Ectodermal cell (in vitro differentiated cells): ENCODE data around the gene DHX40.
"Not testable (repeated sequence)": the region's sequence is repeated elsewhere in the genome, so short reads cannot be mapped to it uniquely, and the experiment has no call there.

Experiments used
- H3K27ac ChIP-seq: 2 replicates; pipeline ENCODE4 v1.7.0; 2013; ENCODE audit warnings: mild to moderate bottlenecking, low read depth, low read length; ENCODE audit not compliant: insufficient read depth, poor library complexity, severe bottlenecking
- H3K27me3 ChIP-seq: 2 replicates; pipeline ENCODE4 v1.7.0; 2013; ENCODE audit warnings: mild to moderate bottlenecking, low read length; ENCODE audit not compliant: insufficient read depth, control insufficient read depth, poor library complexity, severe bottlenecking
- H3K36me3 ChIP-seq: one replicate; pipeline ENCODE4 v1.7.0; 2013; ENCODE audit warnings: low read length; ENCODE audit not compliant: control insufficient read depth, insufficient read depth
- H3K4me1 ChIP-seq: one replicate; pipeline ENCODE4 v1.7.0; 2013; ENCODE audit warnings: low read length; ENCODE audit not compliant: control insufficient read depth, insufficient read depth
- H3K4me3 ChIP-seq: 2 replicates; pipeline ENCODE4 v1.7.0; 2013; ENCODE audit warnings: low read depth, low read length, control low read depth; ENCODE audit not compliant: insufficient read depth
- H3K9me3 ChIP-seq: 2 replicates; pipeline ENCODE4 v1.7.0; 2013; ENCODE audit warnings: mild to moderate bottlenecking, low read length, moderate library complexity; ENCODE audit not compliant: control insufficient read depth
- WGBS, 2 experiments: methylation state at CpG; one replicate each; pipeline ENCODE4 v1.1.7; 2013; ENCODE audit warnings: missing lambda C conversion rate in 2 of 2; 5-methylcytosine and 5-hydroxymethylcytosine counted together

DHX40 gene

GRCh38 chr17:59558039-59558438 is 7.4 kb upstream of the DHX40 start:
- H3K27ac ChIP-seq: no peak overlapping the region
- no peak overlapping the region for H3K4me3 ChIP-seq
- H3K27me3 ChIP-seq: no peaks in the 10 kb centered on the region
- H3K36me3 ChIP-seq: no peaks in the 10 kb centered on the region
- WGBS, 2 experiments: 91 to 97% methylated on average over 7 of the region's 7 CpGs
- H3K4me1 ChIP-seq: no peaks in the 10 kb centered on the region
- no peaks in the 10 kb centered on the region for H3K9me3 ChIP-seq

DNA sequence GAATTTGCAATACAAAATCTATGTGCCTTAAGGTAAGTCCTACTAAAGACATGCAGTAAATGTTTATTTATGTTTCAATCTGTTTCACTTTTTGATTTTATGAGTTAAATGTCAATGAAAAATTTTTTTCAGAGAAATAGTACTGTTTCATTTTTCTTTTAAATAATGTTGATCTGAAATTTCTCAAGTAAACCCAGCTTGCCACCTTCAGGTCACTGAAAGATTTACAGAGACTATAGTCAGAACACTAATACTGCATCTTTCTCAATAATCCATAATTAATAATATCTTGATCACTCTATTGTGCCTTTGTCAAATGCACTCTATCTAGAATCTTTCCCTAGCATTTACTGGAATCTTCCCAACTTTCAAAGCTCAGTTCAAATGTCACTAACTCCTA is 6.5 kb upstream of the DHX40 start:
- Histone ChIP-seq H3K27me3 (peaks cover 4% of the 10 kb centered on the region), H3K9me3 (no peaks in the 10 kb centered on the region), H3K27ac (no peak overlapping the region), H3K4me1 (no peaks in the 10 kb centered on the region), H3K4me3 (no peak overlapping the region), H3K36me3 (no peaks in the 10 kb centered on the region)

- 78 to 79% methylated on average over 2 of the region's 2 CpGs for WGBS, 2 experiments
- Histone ChIP-seq H3K4me1 (no peaks in the 10 kb centered on the region), H3K4me3 (no peak overlapping the region), H3K9me3 (no peaks in the 10 kb centered on the region), H3K27ac (no peak overlapping the region), H3K27me3 (peaks cover 16% of the 10 kb centered on the region), H3K36me3 (no peaks in the 10 kb centered on the region)
Observed at GRCh38 chr17:59561042-59561441, 4.4 kb upstream of the DHX40 start.

- peaks cover 16% of the 10 kb centered on the region for H3K27me3 ChIP-seq
- 0% methylated on average over 9 of the region's 9 CpGs for WGBS, 2 experiments
- H3K9me3 ChIP-seq: no peaks in the 10 kb centered on the region
- peak overlapping the region; percentile 100 for H3K4me3 ChIP-seq
- peak overlapping the region; percentile 91 for H3K27ac ChIP-seq
- no peaks in the 10 kb centered on the region for H3K36me3 ChIP-seq
- H3K4me1 ChIP-seq: no peaks in the 10 kb centered on the region
Observed at GRCh38 chr17:59565959-59566324, 532 bp downstream of the DHX40 start.

- not testable (repeated sequence) for H3K9me3 ChIP-seq, H3K27me3 ChIP-seq, H3K4me3 ChIP-seq, H3K36me3 ChIP-seq, H3K27ac ChIP-seq, H3K4me1 ChIP-seq
- WGBS, 2 experiments: 87 to 94% methylated on average over 3 to 4 of the region's 5 CpGs
Observed at GRCh38 chr17:59569151-59569550, 3.7 kb downstream of the DHX40 start.

GRCh38 chr17:59572301-59572924 is 7.0 kb downstream of the DHX40 start:
- H3K27me3 ChIP-seq: no peaks in the 10 kb centered on the region
- no peak overlapping the region for H3K27ac ChIP-seq
- H3K4me3 ChIP-seq: no peak overlapping the region
- peaks cover 8% of the 10 kb centered on the region for H3K36me3 ChIP-seq
- WGBS, 2 experiments: 84 to 89% methylated on average over 10 of the region's 10 CpGs
- H3K9me3 ChIP-seq: no peaks in the 10 kb centered on the region
- no peaks in the 10 kb centered on the region for H3K4me1 ChIP-seq

DNA sequence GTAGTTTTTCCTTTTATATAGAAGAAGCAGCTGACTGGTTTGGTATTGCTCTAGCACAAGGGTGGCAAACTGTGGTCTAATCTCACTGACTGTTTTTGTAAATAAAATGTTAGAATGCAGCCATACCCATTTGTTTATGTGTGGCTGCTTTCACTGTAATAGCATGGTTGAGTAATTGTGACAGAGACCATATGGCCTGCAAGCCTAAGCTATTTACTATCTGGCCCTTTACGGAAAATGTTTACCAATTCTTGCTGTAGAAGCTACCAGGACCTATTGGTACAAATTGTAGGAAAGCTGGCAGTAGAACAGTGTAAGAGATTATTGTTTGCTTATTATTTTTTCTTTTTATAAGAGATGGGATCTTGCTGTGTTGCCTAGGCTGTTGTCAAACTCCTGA is 18.8 kb downstream of the DHX40 start:
- H3K27ac ChIP-seq, H3K36me3 ChIP-seq, H3K4me1 ChIP-seq, H3K4me3 ChIP-seq, H3K9me3 ChIP-seq, H3K27me3 ChIP-seq: not testable (repeated sequence)
- no CpG with 5 or more reads among the region's 1 CpG for WGBS, 2 experiments

DNA sequence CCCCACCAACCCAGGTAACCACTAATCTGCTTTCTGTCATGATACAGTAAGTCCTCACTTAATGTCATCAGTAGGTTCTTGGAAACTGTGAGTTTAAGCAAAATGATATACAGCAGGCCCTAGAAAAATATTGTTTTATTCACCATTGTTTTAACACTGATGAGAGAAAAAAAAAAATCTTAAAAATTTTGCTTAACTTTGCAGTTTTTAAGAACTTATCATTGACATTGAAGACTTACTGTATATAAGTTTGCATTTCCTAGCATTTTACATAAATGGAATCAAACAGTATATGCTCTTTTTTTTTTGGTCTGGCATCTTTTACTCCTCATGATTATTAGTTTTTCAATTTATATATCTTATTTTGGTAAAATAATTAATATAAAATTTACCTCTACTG is 34.8 kb downstream of the DHX40 start:
- Histone ChIP-seq H3K27me3 (no peaks in the 10 kb centered on the region), H3K4me3 (no peak overlapping the region), H3K4me1 (no peaks in the 10 kb centered on the region), H3K9me3 (no peaks in the 10 kb centered on the region), H3K27ac (no peak overlapping the region), H3K36me3 (peaks cover 22% of the 10 kb centered on the region)

DNA sequence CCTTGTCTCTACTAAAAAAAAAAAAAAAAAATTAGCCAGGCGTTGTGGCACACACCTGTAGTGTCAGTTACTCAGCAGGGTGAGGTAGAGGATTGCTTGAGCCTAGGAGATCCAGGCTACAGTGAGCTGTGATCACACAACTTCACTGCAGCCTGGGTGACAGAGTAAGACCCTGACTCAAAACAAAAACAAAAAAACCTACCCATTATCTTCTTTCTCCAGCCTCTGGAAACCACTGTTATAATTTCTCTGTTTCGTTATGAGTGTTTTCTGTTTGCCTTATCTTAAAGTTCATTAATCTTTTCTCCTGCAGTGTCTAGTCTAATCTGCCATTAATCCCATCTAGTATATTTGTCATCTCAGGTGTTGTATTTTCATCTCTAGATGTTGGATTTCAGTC is 35.7 kb downstream of the DHX40 start:
- Histone ChIP-seq H3K27ac (no peak overlapping the region), H3K4me3 (no peak overlapping the region), H3K4me1 (no peaks in the 10 kb centered on the region), H3K9me3 (no peaks in the 10 kb centered on the region), H3K36me3 (peaks cover 28% of the 10 kb centered on the region), H3K27me3 (no peaks in the 10 kb centered on the region)
- WGBS, 2 experiments: 84 to 100% methylated on average over 2 of the region's 2 CpGs

DNA sequence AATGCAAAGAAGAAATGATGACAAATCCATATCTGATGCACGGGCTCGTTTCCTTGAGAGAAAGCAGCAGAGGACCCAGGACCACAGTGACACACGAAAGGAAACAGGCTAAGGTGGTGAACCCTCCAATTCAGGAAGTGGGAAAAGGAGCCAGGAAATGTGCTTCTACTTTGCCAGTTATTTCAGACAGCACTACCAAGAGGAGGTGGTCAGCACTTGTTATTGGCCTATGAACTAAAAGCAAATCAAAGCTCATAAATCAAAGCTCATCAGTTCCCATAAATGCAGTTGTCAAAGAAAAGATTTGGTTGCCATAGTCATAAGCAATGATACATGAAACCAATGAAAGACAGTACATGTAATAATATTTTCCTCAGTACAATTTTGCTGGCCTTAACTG is 41.7 kb downstream of the DHX40 start:
- Histone ChIP-seq H3K27ac (no peak overlapping the region), H3K27me3 (no peaks in the 10 kb centered on the region), H3K36me3 (peaks cover 36% of the 10 kb centered on the region), H3K9me3 (no peaks in the 10 kb centered on the region), H3K4me1 (no peaks in the 10 kb centered on the region), H3K4me3 (no peak overlapping the region)
- 93 to 99% methylated on average over 3 of the region's 3 CpGs for WGBS, 2 experiments

DNA sequence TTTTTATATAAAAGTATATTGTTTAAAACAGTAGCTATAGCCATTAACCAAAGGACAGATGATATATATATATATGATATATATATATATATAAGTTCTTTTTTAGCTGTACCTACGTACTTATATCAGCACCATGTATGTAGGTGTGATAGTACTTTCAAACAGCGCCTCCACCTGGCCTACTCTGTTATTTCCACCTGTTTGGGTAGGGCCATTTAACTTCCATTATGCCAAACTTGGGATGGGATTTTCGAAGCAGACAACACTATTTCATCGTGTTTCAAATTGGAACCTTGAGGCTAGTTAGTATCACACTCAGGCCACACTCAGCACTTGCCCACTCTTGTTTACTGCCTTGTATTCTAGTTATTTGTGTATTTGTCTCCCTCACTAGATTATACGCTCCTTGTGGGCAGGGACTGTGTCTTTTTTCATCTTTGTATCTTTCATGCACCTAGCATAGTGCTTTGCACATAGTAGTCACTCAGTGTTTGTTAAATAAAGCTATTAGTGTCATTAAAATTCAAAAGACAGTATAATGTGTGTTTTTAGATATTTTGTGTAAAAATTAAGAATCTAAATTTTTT is 42.5 kb downstream of the DHX40 start:
- Histone ChIP-seq H3K27ac (no peak overlapping the region), H3K4me1 (no peaks in the 10 kb centered on the region), H3K27me3 (no peaks in the 10 kb centered on the region), H3K9me3 (no peaks in the 10 kb centered on the region), H3K36me3 (peaks cover 32% of the 10 kb centered on the region), H3K4me3 (no peak overlapping the region)
- WGBS, 2 experiments: 87 to 95% methylated on average over 4 to 5 of the region's 5 CpGs
